ENCODE measurements around the gene MGRN1.
"Not testable (repeated sequence)": the region's sequence is repeated elsewhere in the genome, so short reads cannot be mapped to it uniquely, and the experiment has no call there.

Gene MGRN1

DNA sequence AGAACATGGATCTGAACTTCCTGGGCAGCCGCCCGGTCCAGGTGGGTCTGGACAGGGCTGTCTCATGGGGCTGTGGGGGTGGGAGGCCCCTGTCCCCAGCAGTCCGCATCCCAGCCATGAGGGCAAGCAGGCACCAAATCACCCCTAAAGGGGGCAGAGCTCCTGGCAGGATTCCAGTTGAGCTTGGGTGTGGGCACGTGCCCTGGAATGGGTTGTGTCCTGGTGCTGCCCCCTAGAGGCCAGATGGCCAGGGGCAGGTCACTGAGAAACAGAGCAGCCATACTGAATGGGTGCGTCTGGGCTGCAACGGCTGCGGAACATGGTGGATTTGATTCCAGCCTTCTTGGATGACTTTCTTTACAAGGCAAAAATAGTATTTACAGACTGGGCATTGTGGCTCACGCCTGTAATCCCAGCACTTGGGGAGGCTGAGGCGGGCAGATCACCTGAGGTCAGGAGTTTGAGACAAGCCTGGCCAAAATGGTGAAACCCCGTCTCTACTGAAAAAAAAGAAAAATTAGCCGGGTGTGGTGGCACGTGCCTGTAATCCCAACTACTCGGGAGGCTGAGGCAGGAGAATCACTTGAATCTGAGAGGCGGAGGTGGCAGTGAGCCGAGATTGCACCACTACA, 25.9 kb downstream of the MGRN1 start:
- peak; percentile 83 for DNase-seq
- H3K4me3 ChIP-seq (ENCODE audit: low read depth, low read length); H3K9me3 ChIP-seq; H3K4me1 ChIP-seq; H3K27me3 ChIP-seq: not testable (repeated sequence)
- H3K36me3 ChIP-seq, result peaks cover 20% of the 10 kb centered on the region
- TF ChIP-seq, protein P1, sequence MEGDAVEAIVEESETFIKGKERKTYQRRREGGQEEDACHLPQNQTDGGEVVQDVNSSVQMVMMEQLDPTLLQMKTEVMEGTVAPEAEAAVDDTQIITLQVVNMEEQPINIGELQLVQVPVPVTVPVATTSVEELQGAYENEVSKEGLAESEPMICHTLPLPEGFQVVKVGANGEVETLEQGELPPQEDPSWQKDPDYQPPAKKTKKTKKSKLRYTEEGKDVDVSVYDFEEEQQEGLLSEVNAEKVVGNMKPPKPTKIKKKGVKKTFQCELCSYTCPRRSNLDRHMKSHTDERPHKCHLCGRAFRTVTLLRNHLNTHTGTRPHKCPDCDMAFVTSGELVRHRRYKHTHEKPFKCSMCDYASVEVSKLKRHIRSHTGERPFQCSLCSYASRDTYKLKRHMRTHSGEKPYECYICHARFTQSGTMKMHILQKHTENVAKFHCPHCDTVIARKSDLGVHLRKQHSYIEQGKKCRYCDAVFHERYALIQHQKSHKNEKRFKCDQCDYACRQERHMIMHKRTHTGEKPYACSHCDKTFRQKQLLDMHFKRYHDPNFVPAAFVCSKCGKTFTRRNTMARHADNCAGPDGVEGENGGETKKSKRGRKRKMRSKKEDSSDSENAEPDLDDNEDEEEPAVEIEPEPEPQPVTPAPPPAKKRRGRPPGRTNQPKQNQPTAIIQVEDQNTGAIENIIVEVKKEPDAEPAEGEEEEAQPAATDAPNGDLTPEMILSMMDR (IDR thresholded peaks at IDR 0.05; ENCODE audit: low read depth, low read length), result peak; percentile 83

GRCh38 chr16:4651827-4652226, 27.2 kb downstream of the MGRN1 start:
- no peak overlapping the region for H3K4me3 ChIP-seq (ENCODE audit: low read depth, low read length)
- TF ChIP-seq, protein P1 (IDR thresholded peaks at IDR 0.05; ENCODE audit: low read depth, low read length), result no peak
- H3K36me3 ChIP-seq, result peaks cover 29% of the 10 kb centered on the region
- no peaks in the 10 kb centered on the region for H3K9me3 ChIP-seq
- H3K4me1 ChIP-seq, result no peaks in the 10 kb centered on the region
- DNase-seq, result no peak
- no peaks in the 10 kb centered on the region for H3K27me3 ChIP-seq

DNA sequence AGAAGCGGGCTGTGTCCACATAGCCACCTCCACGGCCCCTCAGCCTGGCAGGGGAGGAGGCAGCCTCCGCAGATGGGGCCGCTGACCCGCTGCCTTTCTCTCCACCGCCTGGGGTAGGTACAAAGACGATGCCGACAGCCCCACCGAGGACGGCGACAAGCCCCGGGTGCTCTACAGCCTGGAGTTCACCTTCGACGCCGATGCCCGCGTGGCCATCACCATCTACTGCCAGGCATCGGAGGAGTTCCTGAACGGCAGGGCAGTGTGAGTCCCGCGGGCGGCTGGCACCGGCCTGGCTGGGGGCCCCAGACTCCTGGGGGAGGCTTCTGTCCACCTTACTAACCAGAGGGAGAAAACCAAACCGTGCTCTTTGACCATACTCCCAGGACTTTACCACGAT, 27.9 kb downstream of the MGRN1 start:
- H3K4me1 ChIP-seq, result no peaks in the 10 kb centered on the region
- TF ChIP-seq, protein P1 (IDR thresholded peaks at IDR 0.05; ENCODE audit: low read depth, low read length), result no peak
- H3K4me3 ChIP-seq (ENCODE audit: low read depth, low read length), result no peak overlapping the region
- no peaks in the 10 kb centered on the region for H3K9me3 ChIP-seq
- DNase-seq, result no peak
- no peaks in the 10 kb centered on the region for H3K27me3 ChIP-seq
- H3K36me3 ChIP-seq, result peaks cover 35% of the 10 kb centered on the region

GRCh38 chr16:4654011-4654963, 29.7 kb downstream of the MGRN1 start:
- DNase-seq, result no peak
- H3K27me3 ChIP-seq, result no peaks in the 10 kb centered on the region
- H3K4me1 ChIP-seq, result no peaks in the 10 kb centered on the region
- no peaks in the 10 kb centered on the region for H3K9me3 ChIP-seq
- peaks cover 35% of the 10 kb centered on the region for H3K36me3 ChIP-seq
- H3K4me3 ChIP-seq (ENCODE audit: low read depth, low read length), result no peak overlapping the region
- TF ChIP-seq, protein P1 (IDR thresholded peaks at IDR 0.05; ENCODE audit: low read depth, low read length), result no peak

GRCh38 chr16:4654964-4655590, 30.5 kb downstream of the MGRN1 start:
- Histone ChIP-seq H3K36me3 (peaks cover 35% of the 10 kb centered on the region), H3K27me3 (no peaks in the 10 kb centered on the region)
- no peak for DNase-seq

More at GRCh38 chr16:4654964-4655590, 30.5 kb downstream of the MGRN1 start:
- TF ChIP-seq, protein P1 (IDR thresholded peaks at IDR 0.05; ENCODE audit: low read depth, low read length), result no peak
- Histone ChIP-seq H3K4me3 (ENCODE audit: low read depth, low read length) (no peak overlapping the region), H3K9me3 (no peaks in the 10 kb centered on the region), H3K4me1 (peaks cover 4% of the 10 kb centered on the region; the same call in 1 of the 2 replicates)

Data from BE2C (cell line).